ENCODE data around the gene FNDC3B. TPM values are rescaled to one million over a fixed set of nuclear protein-coding genes. Genes with fewer than 3 reads are reported as not detected.

The FNDC3B gene
- total RNA-seq, 1 donor from 2014 or later, result 71.3 TPM

DNA sequence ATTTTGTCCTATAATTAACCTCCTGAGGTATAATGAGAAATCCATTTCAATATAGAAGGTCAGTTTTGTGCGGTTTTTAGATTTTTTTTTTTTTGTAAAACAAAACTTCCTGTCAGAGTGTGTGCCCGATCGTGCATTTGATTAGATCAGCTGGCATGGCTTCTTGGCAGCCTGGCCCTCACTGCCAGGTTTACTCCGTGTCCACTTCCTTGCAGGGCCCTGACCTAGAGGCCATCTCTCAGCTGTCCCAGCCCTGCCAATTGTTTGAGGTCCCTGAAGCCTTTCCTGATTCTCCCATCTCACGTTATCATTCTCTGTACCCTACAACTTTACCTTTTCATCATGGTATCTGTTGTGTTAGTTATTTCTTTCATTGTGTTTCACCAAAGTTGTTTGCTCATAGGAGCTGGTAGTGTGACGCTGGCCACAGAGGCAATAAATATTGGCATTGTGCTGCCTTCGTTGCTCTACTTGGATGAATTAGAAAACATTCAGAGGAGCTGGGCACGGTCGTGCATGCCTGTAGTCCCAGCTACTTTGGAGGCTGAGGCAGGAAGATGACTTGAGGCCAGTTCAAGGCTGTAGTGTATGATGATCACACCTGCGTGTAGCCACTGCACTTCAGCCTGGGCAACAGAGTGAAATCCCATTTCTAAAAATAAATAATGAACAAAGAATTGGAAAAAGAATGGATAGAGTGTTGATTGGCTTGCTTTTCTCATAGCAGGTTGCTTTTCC is 206.9 kb downstream of the FNDC3B start:
- Histone ChIP-seq H3K27me3 (ENCODE audit: control insufficient read depth, insufficient read depth, low read length) (no peaks in the 10 kb centered on the region), H3K36me3 (ENCODE audit: control insufficient read depth, insufficient read depth, low read length) (no peaks in the 10 kb centered on the region), H3K4me3 (ENCODE audit: low read depth, low read length) (no peak overlapping the region)
- TF ChIP-seq CTCF (IDR thresholded peaks at IDR 0.05; ENCODE audit: insufficient read depth, low read length, poor library complexity, severe bottlenecking), result no peak
- DNase-seq (ENCODE audit: low read depth), result no peak

- H3K4me3 ChIP-seq (ENCODE audit: low read depth, low read length), result no peak overlapping the region
- no peak for TF ChIP-seq CTCF (IDR thresholded peaks at IDR 0.05; ENCODE audit: insufficient read depth, low read length, poor library complexity, severe bottlenecking)
- no peaks in the 10 kb centered on the region for H3K27me3 ChIP-seq (ENCODE audit: control insufficient read depth, insufficient read depth, low read length)
- no peaks in the 10 kb centered on the region for H3K36me3 ChIP-seq (ENCODE audit: control insufficient read depth, insufficient read depth, low read length)
- DNase-seq (ENCODE audit: low read depth), result no peak
Measured at GRCh38 chr3:172247525-172248274, 208.3 kb downstream of the FNDC3B start.

- H3K27me3 ChIP-seq (ENCODE audit: control insufficient read depth, insufficient read depth, low read length), result no peaks in the 10 kb centered on the region
- no peak for DNase-seq (ENCODE audit: low read depth)
- H3K36me3 ChIP-seq (ENCODE audit: control insufficient read depth, insufficient read depth, low read length), result no peaks in the 10 kb centered on the region
- no peak for TF ChIP-seq CTCF (IDR thresholded peaks at IDR 0.05; ENCODE audit: insufficient read depth, low read length, poor library complexity, severe bottlenecking)
- H3K4me3 ChIP-seq (ENCODE audit: low read depth, low read length), result no peak overlapping the region
Measured at GRCh38 chr3:172249039-172249438, 209.7 kb downstream of the FNDC3B start.

DNA sequence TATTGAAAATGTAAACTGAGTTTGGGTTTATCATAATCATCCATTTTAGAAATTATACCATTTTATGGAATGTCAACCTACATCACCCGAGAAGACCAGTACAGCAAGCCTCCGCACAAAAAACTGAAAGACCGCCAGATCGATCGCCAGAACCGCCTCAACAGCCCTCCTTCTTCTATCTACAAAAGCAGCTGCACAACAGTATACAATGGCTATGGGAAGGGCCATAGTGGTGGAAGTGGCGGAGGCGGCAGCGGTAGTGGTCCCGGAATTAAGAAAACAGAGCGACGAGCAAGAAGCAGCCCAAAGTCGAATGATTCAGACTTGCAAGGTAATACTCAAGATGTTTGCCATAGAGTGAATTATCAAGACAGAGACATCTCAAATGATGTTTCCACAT is 211.8 kb downstream of the FNDC3B start:
- no peaks in the 10 kb centered on the region for H3K27me3 ChIP-seq (ENCODE audit: control insufficient read depth, insufficient read depth, low read length)
- DNase-seq (ENCODE audit: low read depth), result no peak
- TF ChIP-seq CTCF (IDR thresholded peaks at IDR 0.05; ENCODE audit: insufficient read depth, low read length, poor library complexity, severe bottlenecking), result no peak
- no peaks in the 10 kb centered on the region for H3K36me3 ChIP-seq (ENCODE audit: control insufficient read depth, insufficient read depth, low read length)
- H3K4me3 ChIP-seq (ENCODE audit: low read depth, low read length), result no peak overlapping the region

- H3K27me3 ChIP-seq (ENCODE audit: control insufficient read depth, insufficient read depth, low read length), result no peaks in the 10 kb centered on the region
- DNase-seq (ENCODE audit: low read depth), result no peak
- TF ChIP-seq CTCF (IDR thresholded peaks at IDR 0.05; ENCODE audit: insufficient read depth, low read length, poor library complexity, severe bottlenecking), result no peak
- no peak overlapping the region for H3K4me3 ChIP-seq (ENCODE audit: low read depth, low read length)
- no peaks in the 10 kb centered on the region for H3K36me3 ChIP-seq (ENCODE audit: control insufficient read depth, insufficient read depth, low read length)
Measured at GRCh38 chr3:172253200-172253599, 213.8 kb downstream of the FNDC3B start.

Data from kidney epithelial cell (primary cell).